Gastroesophageal sphincter (tissue), 3 donors: Measurements from ENCODE around the gene ING5.

Experiments
- EP300 ChIP-seq: sonication (generic); formaldehyde crosslinking; IDR thresholded peaks from one replicate; pipeline ENCODE4 v1.6.1; 2017; ENCODE audit warnings: antibody characterized with exemption, mild to moderate bottlenecking
- POLR2A ChIP-seq, 2 donors: fragments of 450-650 bp; IDR thresholded peaks; one replicate each; pipeline ENCODE4 v1.6.1; 2017; ENCODE audit warnings: antibody characterized with exemption in 2 of 2, mild to moderate bottlenecking in 2 of 2, moderate library complexity in 1 of 2
- POLR2AphosphoS5 ChIP-seq: sonication (generic); formaldehyde crosslinking; IDR thresholded peaks from one replicate; pipeline ENCODE4 v1.6.1; 2017; ENCODE audit warnings: antibody characterized with exemption
- TF ChIP-seq, protein P1 (sequence below), 4 experiments: fragments of 200-600 bp in 2 of 4; fragments of 450-650 bp in 2 of 4; sonication (generic) in 1 of 4; IDR thresholded peaks; one replicate each; pipeline ENCODE4 v1.5.1; 2017 to 2019; ENCODE audit warnings: antibody characterized with exemption in 4 of 4, mild to moderate bottlenecking in 2 of 4, moderate library complexity in 2 of 4

DNA sequence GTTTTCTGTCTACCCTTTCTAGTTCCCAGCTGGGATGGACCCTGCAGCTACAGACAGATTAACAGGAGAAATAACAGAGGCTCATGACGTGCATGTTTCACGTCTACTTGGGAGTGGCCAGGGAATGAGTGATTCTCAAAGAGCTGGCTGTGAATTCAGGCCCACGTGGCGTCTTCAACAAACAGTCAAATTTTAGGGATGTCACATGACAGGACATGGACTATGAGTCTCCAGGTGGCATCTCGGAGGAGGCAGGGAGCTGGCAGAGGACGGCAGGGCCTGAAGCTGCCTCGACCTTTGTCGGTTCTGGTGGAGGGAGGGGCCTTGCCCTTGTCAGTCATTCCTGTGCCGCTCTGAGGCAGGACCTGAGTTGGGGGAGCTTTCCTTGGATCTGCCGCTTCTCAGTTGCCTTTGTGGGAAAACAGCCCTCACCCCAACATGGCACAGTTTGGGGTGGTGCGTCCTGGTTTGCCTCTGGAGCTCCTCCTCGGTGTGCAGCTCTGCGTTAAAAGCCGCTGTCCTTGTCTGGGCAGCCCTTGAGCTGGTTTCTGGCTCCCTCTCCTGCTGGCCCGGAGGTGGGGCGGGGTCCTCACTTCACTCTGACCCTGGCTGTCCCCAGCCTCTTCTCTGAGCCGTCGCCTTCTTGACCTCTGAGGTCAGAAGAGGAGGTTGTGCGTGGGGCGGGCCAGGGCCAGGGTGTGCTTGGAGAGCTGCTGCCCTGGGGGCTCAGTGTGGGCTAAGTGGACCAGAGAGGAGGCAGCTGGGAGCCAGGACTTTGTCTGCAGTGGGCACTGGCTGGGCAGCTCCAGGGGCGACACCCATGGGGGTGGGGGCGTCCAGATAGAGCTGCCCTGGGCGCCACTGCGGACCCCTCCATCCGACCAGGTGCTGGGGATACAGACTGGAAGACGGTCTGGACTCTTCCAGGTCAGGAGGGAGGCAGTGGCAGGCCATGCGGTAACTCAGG, 62.7 kb downstream of the ING5 start:
- TF ChIP-seq POLR2A (IDR thresholded peaks at IDR 0.05) (no peak), POLR2AphosphoS5 (no peak), EP300 (no peak)
- TF ChIP-seq, protein P1, sequence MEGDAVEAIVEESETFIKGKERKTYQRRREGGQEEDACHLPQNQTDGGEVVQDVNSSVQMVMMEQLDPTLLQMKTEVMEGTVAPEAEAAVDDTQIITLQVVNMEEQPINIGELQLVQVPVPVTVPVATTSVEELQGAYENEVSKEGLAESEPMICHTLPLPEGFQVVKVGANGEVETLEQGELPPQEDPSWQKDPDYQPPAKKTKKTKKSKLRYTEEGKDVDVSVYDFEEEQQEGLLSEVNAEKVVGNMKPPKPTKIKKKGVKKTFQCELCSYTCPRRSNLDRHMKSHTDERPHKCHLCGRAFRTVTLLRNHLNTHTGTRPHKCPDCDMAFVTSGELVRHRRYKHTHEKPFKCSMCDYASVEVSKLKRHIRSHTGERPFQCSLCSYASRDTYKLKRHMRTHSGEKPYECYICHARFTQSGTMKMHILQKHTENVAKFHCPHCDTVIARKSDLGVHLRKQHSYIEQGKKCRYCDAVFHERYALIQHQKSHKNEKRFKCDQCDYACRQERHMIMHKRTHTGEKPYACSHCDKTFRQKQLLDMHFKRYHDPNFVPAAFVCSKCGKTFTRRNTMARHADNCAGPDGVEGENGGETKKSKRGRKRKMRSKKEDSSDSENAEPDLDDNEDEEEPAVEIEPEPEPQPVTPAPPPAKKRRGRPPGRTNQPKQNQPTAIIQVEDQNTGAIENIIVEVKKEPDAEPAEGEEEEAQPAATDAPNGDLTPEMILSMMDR (IDR thresholded peaks at IDR 0.05) = no peak
